Endometrium (tissue), 2 donors: ENCODE data around the gene PLLP.
"Not testable (repeated sequence)": the region's sequence is repeated elsewhere in the genome, so short reads cannot be mapped to it uniquely, and the experiment has no call there.

ENCODE experiments used
- FAIRE-seq: peaks from 2 replicates; lab custom pipeline; 2012; peaks lifted over from hg19 to GRCh38; lab: Jason Lieb, UNC
- donor health status: control.
- donor health status: control.

PLLP gene

DNA sequence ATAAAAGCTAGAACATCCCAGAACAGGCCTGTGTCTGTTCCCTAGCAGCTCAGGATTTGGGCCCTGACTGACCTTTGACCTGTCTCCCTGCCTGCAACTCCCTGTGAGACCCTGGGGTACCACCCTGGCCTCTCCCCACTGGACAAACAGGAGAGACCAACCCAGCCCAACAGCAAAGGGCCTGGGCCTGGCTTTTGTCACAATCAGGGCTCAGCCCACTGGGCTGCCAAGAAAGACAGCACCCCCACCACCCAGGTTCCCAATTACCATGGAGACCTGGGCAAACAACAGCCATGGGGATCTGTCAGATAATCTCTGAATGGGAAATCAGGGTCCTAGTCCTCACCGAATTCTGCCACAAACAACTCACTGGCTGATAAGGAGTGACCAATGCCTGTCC lies 11.1 kb downstream of the PLLP start:
- FAIRE-seq: no peak

DNA sequence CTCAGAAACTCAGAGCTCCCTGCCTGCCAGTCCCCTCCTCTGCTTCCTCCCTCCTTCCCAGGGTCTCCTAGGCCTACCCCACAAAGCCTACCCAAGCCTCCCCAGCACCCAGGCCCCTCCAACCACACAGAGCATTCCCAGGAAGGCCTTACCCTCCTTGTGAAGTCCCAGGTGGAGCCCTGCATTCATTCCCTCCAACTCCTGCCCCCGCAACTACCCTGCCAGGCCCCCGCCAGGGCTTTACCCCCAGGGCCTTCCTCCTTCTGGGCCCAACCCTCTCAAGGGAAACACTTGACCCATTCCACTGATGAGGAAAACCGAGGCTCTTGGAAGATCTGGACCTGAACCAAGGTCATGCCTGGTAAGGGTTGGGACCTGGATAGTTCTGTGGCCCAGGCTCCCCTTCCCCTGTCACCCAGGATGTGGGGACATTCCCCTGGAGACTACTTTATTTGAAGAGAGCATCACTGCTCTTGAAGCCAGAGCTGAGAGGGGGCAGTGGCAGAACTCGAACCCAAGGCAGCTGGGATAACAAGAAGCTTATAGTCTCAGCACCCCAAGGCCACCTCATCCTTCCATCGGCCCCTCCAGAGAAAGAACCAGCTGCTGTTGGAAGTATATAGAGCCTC lies 12.5 kb downstream of the PLLP start:
- FAIRE-seq: no peak

DNA sequence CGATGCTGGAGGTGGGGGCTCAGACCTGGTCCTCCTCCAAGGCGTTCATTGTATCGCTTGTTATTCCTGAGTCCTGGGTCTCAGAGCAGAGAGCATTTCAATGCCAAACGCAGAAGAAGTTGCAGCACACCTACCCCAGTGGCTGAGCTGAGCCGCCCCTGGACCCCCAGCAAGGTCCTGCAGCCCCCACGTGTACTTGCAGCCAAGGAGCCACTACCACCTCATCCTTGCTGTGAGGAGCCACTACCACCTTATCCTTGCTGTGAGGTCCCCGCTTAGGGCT lies 13.5 kb downstream of the PLLP start:
- FAIRE-seq: no peak

DNA sequence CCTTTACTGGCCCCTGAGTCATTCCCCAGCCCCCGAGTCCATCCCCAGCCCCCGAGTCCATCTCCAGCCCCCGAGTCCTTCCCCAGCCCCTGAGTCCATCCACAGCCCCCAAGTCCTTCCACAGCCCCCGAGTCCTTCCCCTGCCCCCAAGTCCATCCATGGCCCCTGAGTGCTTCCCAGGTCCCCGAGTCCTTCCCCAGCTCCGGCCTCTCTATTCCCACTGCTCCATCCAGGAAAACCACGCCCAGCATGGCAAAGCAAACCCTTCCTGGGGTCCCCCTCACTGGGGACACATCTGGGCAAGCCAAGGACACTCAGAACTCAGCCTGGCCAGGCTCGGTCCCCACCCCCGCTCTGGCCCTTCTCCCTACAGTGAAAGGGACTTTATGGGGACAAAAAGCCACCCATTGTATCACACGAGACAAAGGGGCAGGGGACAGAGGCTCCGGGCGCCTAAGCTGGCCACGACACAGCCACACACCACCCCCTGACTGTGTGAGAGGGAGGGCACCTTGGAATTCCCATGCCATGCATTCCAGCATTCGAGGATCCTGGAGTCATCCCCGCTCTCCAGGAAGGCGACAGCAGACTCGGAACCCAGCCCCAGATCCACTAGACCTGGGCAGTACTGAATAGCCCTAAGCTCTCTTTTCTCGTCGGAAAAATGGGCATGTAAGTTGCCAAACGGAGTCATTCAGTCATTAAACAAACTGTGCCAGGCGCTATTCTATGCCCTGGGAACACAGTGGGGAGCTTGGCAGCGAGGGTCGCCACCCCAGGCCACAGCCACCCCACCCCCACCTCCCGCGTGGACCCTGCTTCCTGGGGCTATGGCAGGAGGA lies 14.0 kb downstream of the PLLP start:
- FAIRE-seq: no peak

DNA sequence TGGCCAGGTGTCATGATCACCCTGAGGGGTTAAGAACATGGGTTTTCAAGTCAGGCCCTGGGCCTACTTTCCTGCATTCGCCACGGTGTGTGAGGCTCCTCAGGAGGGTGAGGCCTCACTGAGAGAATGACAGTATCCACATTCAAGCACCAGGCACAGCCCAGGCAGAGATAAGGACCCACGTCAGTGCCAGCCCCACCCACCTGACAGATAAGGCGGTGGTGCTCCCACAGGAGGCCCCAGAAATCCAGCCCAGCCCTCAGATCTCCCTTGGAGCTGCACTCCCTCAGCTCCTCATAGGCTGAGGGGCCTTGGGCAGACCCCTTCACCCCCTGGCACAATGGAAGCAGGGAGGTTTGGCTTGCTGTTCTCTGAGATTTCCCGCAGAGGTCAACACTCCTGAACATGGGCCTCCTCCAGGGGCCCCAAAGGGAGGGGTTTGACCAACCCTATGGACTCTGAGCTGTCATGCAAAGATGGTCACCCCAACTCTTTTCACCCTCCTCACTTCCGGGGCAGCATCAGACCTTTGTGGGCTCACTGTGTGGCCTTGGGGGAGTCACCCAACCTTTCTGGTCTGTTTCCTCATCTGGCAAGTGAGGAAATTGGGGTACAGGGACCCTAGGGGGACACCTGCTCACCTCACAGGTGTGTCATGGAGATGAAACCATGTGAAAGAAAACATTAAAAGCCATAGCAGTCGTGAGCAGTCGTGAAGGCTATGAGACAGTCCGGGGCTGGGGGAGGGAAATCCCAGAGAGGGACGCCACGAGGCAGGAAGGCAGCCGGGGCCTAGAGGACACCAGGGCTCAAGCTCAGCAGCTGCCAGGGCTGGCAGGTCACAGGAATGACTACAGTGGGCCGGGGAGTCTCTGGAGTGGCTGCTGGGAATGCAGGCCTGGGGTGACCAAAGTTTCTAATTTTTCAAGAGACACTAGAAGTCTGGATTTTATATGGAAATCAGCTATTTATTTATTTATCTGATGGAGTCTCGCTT lies 15.4 kb downstream of the PLLP start:
- FAIRE-seq: no peak

DNA sequence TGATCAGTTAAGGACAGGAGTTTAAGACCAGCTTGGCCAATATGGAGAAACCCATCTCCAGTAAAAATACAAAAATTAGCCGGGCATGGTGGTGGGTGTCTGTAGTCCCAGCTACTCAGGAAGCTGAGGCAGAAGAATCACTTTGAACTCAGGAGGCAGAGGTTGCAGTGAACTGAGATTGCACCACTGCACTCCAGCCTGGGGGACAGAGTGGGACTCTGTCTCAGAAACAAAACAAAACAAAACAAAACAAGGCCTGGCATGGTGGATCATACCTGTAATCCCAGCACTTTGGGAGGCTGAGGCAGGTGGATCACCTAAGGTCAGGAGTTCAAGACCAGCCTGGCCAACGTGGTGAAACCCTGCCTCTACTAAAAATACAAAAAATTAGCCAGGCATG lies 17.1 kb downstream of the PLLP start:
- FAIRE-seq: not testable (repeated sequence)

DNA sequence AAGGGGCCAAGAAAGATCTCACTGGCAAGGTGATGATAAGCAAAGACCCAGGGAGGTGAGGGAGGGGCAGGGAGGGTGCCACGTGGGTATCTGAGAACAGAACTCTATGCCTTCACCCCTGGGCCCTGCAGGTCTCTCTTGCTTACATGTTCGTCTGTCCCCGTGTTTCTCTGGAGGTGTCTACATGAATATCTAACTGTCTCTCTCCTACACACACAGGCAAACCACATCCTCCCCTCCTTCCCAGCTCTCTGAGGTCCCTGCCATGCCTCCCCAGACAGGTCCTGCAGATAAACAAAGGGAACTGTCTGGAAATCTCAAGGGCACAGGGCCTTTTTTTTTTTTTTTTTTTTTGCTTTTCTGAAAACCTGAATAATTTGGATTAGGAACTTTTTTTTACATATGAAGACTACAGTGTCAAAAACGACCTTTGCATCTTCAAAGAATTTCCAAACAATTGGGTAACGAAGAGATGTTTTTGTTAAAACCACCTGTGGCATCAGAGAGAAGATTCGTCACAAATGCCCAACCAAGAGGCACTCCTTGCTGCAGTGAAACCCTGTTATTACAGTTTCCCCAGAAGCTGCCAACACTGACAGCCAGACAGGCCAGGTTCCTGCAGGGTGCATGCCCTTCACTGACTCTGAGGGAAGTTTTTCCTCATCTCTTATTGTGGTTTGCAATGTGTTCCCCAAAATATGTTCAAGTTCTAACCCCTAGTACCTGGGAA lies 17.8 kb downstream of the PLLP start:
- FAIRE-seq: no peak

DNA sequence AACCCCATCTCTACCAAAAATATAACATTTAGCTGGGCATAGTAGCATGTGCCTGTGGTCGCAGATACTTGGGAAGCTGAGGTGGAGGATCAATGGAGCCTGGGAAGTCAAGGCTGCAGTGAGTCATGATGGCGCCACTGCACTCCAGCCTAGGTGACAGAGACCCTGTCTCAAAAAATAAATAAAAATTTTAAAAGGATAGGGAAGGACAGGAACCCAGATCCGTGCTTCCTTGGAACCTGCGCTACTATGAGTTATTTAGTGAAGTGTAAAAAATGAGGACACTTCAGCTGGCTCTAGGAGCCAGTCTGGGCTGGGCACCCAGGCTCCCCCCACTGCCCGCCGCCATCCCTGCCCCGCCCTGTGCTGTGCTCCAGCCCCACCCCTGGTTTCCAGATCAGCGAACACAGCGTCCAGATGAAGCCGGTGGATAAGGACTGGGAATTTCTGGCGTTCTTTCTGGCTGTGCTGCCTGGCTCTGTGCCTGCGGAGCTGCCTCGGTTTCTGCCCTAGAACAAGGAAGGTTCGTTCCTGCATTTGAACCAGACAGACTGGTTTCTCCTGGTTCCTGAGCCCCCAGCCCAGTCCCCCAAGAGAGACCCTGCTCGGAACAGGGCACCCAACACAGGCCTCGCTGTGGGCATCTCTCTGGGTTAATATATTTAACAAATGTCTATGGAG lies 18.5 kb downstream of the PLLP start:
- no peak for FAIRE-seq

DNA sequence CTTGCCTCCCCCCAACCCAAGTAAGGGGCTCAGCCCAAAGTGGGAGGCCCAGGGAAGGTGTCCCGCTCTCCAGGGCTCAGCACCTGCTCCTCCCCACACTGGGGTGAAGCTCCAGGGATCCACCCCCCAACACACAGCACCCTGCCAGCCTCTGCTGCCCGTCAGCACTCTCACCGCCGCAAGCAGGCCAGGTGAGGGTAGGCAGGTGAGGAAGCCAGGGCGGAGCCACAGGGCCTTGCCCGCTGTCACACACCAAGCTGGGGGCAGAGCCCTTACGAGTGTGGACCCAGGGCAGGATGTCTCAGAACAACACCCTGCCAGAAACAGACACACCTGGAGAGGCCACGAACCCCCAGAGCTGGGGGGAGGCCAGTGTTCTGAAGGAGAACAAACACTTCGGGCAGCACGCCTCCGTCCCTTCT lies 19.5 kb downstream of the PLLP start:
- no peak for FAIRE-seq

DNA sequence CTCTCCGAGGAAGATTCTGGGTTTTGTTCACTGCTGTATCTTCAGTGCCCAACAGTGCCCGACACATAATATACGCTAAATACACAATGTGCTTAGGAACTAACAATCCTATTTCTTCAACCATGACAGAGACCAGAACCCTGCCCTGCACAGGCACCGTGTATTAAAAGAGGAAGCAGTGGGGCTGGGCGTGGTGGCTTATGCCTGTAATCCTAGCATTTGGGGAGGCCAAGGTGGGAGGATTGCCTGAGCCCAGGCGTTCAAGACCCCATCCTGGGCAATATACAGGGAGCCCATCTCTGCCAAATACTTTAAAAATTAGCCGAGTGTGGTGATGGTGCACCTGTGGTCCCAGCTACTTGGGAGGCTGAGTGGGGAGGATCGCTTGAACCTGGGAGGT lies 20.1 kb downstream of the PLLP start:
- no peak for FAIRE-seq

DNA sequence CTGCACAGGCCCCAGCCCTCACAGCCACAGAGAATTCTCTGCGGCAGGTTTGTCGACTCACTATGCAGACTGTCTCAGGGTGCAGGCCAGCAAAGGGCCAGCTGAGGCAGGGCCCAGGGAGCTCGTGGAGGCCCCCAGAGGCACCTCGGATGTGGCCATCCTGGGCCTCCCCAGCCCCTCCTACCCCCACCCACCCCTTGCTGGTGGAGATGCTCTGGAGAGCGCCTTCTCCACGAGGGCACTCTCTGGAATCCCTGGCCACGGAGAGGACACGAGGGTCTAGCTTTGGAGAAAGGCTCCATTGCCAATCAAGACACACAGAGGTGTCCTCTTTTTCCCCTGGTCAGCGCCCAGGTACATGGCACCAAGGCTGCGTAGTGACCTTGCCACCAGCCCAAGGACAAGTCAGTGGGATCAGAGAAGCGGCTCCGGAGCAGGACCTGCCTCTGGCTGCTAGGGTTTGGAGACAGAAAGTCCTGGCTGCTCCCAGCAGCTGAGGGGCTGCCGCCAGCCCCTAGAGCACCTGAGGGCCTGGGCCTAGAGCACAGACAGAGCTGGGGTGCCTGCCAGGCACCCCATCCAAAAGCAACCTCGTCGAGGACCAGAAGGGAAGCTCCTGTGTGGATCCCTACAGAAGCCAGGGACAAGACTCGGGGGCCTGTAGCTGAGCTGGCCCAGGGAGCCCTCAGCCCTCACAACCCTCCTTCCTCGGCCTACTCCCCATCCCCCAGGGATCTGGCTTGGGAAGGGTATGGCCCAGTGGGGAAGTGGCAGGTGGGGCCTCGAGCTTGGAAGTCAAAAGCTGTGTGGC lies 20.7 kb downstream of the PLLP start:
- FAIRE-seq: no peak

DNA sequence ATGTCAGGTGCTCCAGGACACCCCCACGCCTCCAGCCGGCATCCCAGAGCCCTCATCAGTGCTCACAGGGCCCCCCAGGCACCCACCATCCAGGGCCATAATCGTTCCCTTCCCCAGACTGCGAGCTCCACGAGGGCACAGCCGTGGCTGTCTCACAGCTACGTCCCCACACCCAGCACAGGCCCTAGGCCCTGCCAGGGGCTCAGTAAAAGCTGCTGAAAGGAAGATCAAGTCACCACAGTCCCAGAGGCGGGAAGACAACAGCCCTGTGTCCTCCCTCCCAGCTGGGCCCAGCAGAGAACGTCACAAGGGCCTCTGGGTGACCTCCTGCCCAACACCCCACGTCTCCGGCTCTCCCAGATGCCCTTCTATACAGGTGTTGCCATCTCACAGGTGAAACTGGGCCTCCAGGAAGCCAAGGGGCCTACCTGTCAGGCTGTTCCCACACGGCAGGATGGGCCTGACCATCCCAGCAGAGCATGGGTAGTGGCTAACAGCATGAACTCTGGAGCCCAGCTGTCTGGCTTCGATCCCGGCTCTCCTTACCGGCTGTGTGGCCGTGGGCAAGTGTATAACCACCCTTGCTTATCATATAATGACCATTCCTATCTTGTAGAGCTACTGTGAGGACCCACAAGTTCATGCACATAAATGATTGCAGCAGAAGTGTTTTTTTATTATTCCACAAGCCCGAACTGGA lies 21.5 kb downstream of the PLLP start:
- FAIRE-seq: no peak

DNA sequence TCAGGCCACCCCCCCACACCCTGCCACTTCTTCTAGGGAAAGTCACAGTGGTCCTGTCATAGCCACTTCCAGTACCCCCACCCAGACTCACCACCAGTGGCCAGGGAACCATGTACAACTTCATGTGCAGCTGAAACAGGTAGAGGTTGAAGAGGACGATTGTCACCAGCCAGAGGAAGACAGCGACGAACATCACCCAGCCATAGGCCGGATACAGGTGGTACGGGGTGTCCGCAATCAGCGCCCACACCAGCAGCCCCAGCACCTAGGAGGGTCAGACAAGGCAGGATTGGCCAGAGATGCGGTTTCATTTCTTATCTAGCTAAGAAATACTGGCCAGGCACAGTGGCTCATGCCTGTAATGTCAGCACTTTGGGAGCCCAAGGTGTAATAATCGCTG lies 22.7 kb downstream of the PLLP start:
- FAIRE-seq: no peak

DNA sequence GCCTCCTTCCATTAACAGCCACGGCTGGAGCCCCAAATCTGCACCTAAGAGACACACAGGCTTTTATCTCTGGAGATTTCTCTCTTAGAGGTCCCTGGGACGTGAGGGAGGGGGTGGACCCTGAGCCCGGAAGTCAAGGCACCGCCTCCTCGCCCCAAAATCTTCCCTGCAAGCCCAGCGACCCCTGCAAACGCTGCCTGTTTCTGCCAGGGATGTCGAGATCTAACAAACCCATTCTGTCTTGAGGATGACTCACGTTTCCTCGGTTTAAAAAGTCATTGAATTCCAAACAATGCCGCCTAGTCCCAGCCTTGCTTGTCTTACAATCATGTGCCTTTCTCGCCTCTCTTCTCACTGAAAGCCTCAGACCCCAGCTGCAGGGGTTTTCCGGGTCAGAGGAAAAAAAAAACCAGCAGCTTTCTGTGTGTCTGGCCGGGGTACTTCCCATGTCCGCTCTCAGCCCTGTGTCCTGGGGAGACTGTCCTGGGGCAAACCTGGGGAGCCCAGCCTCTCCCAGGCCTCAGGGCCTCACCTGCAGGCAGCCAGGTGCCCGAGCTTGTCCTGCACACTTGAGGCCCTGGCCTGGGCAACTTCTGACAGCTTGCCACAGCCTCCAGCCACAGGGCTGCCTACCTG lies 24.1 kb downstream of the PLLP start:
- FAIRE-seq: peak; percentile 33

DNA sequence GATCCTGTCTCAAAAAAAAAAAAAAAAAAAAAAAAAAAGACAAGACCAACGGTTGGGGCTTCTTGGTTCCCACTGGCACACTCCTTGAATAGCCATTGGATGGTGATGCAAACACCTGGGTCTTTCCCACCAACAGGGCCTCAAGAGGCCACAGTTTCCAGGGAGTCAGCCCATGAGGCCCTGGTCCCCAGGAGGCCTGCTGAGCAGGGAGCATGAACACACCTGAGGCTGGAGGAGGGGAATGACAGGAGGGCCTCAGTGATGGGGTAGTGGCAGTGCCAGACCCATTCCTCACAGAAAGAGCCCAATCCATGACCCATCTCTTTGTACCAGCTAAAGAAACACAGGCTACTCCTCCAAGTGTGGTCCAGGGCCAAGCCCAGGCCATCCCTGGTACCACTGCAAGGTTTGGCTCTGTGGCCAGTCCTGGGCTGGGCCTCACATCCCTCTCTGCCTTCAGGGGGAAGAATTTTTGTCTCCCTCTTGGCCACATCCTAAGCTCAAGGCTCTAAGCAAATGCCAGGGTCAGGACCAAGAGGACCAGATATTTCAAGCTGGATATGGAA lies 25.5 kb downstream of the PLLP start:
- FAIRE-seq: no peak

DNA sequence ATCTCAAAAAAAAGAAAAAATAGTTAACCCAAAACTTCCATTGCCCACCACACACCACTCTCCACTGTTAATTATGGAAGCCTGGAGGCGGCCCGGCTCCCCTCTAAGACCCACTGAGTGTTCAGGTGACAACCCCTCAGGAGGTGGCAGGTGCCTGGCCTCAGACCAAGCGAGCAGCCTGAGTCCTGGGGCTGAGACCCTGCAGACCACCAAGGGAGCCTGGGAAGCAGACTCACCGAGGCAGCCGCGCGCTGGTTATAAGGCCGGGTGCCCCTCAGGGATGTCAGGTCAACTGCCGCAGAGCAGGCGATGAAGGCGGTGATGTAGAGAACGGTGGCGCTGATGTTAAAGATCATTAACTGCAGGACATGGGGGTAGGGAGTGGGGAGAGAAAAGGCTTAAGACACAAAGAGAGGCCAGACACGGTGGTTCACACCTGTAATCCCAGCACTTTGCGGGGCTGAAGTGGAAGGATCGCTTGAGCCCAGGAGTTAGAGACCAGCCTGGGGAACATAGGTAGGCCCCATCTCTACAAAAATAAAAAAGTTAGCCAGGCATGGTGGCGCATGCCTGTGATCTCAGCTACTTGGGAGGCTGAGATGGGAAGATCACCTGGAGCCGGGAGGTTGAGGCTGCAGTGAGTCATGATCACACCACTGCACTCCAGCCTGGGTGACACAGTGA lies 26.1 kb downstream of the PLLP start:
- no peak for FAIRE-seq

DNA sequence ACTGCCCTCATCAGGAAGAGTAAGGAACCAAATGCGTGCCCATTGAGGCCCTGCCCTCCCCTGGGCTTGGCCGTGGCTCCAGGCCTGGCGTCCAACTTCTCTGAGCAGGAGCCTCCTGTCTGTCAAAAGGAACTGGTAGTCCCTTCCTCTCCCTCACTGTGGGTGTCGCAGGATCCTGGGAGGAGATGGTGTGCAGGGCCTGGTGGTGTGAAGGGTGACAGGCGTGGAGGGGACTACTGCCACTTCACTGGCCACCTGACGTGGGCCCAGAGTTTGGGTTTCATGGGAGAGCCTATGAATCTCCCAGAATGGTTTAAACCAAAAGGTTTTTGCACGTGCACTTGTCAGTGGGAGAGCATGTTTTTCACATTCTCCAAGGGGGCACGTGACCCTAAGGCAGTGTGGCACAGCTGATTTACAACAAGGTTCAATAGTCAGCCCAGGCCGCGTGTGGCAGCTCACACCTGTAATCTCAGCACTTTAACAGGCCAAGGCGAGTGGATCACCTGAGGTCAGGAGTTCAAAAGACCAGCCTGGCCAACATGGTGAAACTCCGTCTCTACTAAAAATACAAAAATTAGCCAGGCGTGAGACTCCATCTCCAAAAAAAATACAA lies 26.9 kb downstream of the PLLP start:
- FAIRE-seq: no peak
